ENCODE measurements around the gene BRIP1. TPM values are rescaled to one million over a fixed set of nuclear protein-coding genes. Genes with fewer than 3 reads are reported as not detected.

Gene BRIP1
- total and polyA plus RNA-seq, 9 of the 15 experiments (the other 6 are each of a cell fraction or from before 2014, with no cell fraction given): 2.4 to 17.5 (median 11.2) TPM

DNA sequence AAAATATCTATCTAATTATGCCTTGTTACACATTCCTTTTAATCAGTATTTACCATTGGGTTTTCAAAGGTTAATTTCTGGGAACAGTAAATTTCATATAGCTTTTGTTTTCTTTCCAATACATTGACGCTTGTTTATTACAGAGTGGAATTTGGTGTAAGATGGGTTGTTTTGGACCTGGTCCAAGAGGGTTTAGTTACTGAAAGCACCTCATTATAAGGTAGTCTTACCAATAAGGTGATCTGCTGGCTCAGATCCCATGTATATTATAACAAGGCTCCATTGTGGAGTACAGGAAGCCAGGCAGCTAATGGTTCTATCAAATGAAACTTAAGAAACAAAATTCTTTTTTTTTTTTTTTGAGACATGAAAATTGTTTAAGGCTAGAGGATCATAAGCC lies 185.0 kb downstream of the BRIP1 start:
- in situ Hi-C loops (cut with MboI) (no loop called here), intact Hi-C loops (cut with micrococcal nuclease) (no loop called here)
- Histone ChIP-seq H4K20me1 (replicated peaks; ENCODE audit: control insufficient read depth, insufficient read depth, low read length) (no peaks in the 10 kb centered on the region), H3K27ac (ENCODE audit: extremely low read depth, low read depth, low read length) (no peak overlapping the region), H3K36me3 (ENCODE audit: control insufficient read depth, insufficient read depth, low read length) (no peaks in the 10 kb centered on the region), H3K4me2 (ENCODE audit: insufficient read depth, low read length) (no peak overlapping the region), H3K9me3 (replicated peaks; ENCODE audit: control insufficient read depth, insufficient read depth, low read depth, low read length) (no peaks in the 10 kb centered on the region), H3K9ac (ENCODE audit: insufficient read depth in 1 of 2, low read depth in 2 of 2, low read length in 2 of 2) (no peak overlapping the region), H3K79me2 (ENCODE audit: control insufficient read depth, insufficient read depth, low read length) (no peaks in the 10 kb centered on the region), H2AFZ (ENCODE audit: low read depth, low read length) (no peak overlapping the region), H3K4me1 (replicated peaks in 1 of 2; ENCODE audit: control insufficient read depth in 2 of 2, insufficient read depth in 2 of 2, low read length in 2 of 2) (no peaks in the 10 kb centered on the region), H3K27me3 (ENCODE audit: control insufficient read depth in 2 of 2, insufficient read depth in 2 of 2, low read length in 2 of 2) (no peaks in the 10 kb centered on the region), H3K9me1 (ENCODE audit: control insufficient read depth, insufficient read depth, low read length) (no peaks in the 10 kb centered on the region), H3K4me3 (no peak overlapping the region)
- no TSS peak for BruUV-seq (replicated peaks)
- DNase-seq (ENCODE audit: extremely low read depth in 1 of 4, low spot score in 3 of 4): no peak
- WGBS (ENCODE audit: insufficient coverage, low coverage, missing lambda C conversion rate): 23% methylated on average over 1 of the region's 1 CpG
- ChIA-PET CTCF (ENCODE audit: low intra/inter-chr PET ratio) (no interaction called here), POLR2A (interaction anchor here (0.6 kb wide), 1 partner anchor 10 kb away, joined by 4 read pairs; no protein-coding TSS in a partner anchor)
- TF ChIP-seq ZBTB11 (CRISPR knock-in tag; IDR thresholded peaks at IDR 0.05) (peak in 1 of 3 experiments; percentile 81; a peak in 2 of 6 replicates), EWSR1 (IDR thresholded peaks at IDR 0.05; ENCODE audit: borderline replicate concordance, low read depth, partially characterized antibody) (peak; percentile 42), ZBTB33 (CRISPR knock-in tag; IDR thresholded peaks at IDR 0.05) (no peak), SNRNP70 (optimal IDR thresholded peaks at IDR 0.05; ENCODE audit: low read depth, low read length) (no peak)
- TF ChIP-seq, protein P1, sequence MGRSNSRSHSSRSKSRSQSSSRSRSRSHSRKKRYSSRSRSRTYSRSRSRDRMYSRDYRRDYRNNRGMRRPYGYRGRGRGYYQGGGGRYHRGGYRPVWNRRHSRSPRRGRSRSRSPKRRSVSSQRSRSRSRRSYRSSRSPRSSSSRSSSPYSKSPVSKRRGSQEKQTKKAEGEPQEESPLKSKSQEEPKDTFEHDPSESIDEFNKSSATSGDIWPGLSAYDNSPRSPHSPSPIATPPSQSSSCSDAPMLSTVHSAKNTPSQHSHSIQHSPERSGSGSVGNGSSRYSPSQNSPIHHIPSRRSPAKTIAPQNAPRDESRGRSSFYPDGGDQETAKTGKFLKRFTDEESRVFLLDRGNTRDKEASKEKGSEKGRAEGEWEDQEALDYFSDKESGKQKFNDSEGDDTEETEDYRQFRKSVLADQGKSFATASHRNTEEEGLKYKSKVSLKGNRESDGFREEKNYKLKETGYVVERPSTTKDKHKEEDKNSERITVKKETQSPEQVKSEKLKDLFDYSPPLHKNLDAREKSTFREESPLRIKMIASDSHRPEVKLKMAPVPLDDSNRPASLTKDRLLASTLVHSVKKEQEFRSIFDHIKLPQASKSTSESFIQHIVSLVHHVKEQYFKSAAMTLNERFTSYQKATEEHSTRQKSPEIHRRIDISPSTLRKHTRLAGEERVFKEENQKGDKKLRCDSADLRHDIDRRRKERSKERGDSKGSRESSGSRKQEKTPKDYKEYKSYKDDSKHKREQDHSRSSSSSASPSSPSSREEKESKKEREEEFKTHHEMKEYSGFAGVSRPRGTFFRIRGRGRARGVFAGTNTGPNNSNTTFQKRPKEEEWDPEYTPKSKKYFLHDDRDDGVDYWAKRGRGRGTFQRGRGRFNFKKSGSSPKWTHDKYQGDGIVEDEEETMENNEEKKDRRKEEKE (IDR thresholded peaks at IDR 0.05; ENCODE audit: borderline replicate concordance in 1 of 2, control insufficient read depth in 1 of 2, low read depth in 2 of 2, low read length in 1 of 2): 0 out of 4 replicates have a peak, but pooled peaks of 1 of the 2 experiments have one; percentile 34
- ATAC-seq: no peak
- FAIRE-seq: no peak
